Endothelial cell of umbilical vein (primary cell): ENCODE measurements around the gene TF. TPM values are rescaled to one million over a fixed set of nuclear protein-coding genes. Genes with fewer than 3 reads are reported as not detected.

Source experiments
- BruUV-seq: library from RNA; stranded (reverse); fragments of 400-500 nt; replicated peaks from 2 replicates; lab custom pipeline; 2021; lab: Mats Ljungman, UMichigan
- CTCF ChIA-PET: fragments of 300-600, 350-600 bp; sonication (Branson Sonifier 250); formaldehyde crosslinking; loops from one replicate; lab custom pipeline; 2021; ENCODE audit warnings: antibody characterized with exemption, inconsistent platforms; lab: Charles Lee
- POLR2A ChIA-PET: fragments of 300-600, 350-600 bp; sonication (Branson Sonifier 250); formaldehyde crosslinking; loops from one replicate; lab custom pipeline; 2021; ENCODE audit warnings: antibody characterized with exemption, inconsistent platforms; lab: Charles Lee
- DNase-seq: peaks from one replicate; pipeline ENCODE4 v3.0.0-alpha.2; 2011; ENCODE audit warnings: low read depth, low spot score
- FAIRE-seq: peaks from 2 replicates; lab custom pipeline; 2011; peaks lifted over from hg19 to GRCh38; lab: Jason Lieb, UNC
- H2AFZ ChIP-seq: 2 replicates; pipeline ENCODE4 v1.6.0; 2012; ENCODE audit warnings: low read depth, low read length, control low read depth, inconsistent platforms
- H3K27ac ChIP-seq: 2 replicates; pipeline ENCODE4 v1.5.1; 2011; ENCODE audit warnings: low read depth, mild to moderate bottlenecking, control low read depth, low read length, moderate library complexity; ENCODE audit not compliant: insufficient read depth
- H3K27me3 ChIP-seq, 2 experiments: 2 replicates each; pipeline versions ENCODE4 v1.6.0 to v1.6.1; 2011; ENCODE audit warnings: low read length in 2 of 2, mixed read lengths in 1 of 2; ENCODE audit not compliant: control insufficient read depth in 2 of 2, insufficient read depth in 2 of 2
- H3K36me3 ChIP-seq, 2 experiments: 2 replicates in 1 of 2; 3 replicates in 1 of 2; pipeline ENCODE4 v1.5.1; 2011; ENCODE audit warnings: low read length in 2 of 2, mild to moderate bottlenecking in 1 of 2, moderate library complexity in 1 of 2; ENCODE audit not compliant: control insufficient read depth in 2 of 2, insufficient read depth in 2 of 2; ENCODE audit errors: extremely low read depth in 1 of 2
- H3K4me1 ChIP-seq: 3 replicates; pipeline ENCODE4 v1.5.1; 2011; ENCODE audit warnings: mild to moderate bottlenecking, low read length; ENCODE audit not compliant: control insufficient read depth, insufficient read depth; ENCODE audit errors: extremely low read depth
- H3K4me2 ChIP-seq: 2 replicates; pipeline ENCODE4 v1.6.1; 2011; ENCODE audit warnings: low read length, control low read depth, mixed read lengths; ENCODE audit not compliant: insufficient read depth
- H3K4me3 ChIP-seq, 3 experiments: fragments of 200-600 bp in 1 of 3; sonication (generic), shearing (Covaris generic) in 1 of 3; replicated peaks in 1 of 3; 2 replicates each; pipeline ENCODE4 v1.5.1; 2011 to 2016; ENCODE audit warnings: control low read depth in 3 of 3, low read length in 3 of 3, mild to moderate bottlenecking in 2 of 3, inconsistent platforms in 1 of 3, low read depth in 1 of 3, moderate library complexity in 1 of 3; ENCODE audit not compliant: insufficient read depth in 1 of 3
- H3K79me2 ChIP-seq: 2 replicates; pipeline ENCODE4 v1.6.0; 2012; ENCODE audit warnings: low read length, inconsistent platforms; ENCODE audit not compliant: control insufficient read depth, insufficient read depth
- H3K9ac ChIP-seq: replicated peaks from 2 replicates; pipeline ENCODE3; 2011; ENCODE audit warnings: low read length, control low read depth; ENCODE audit not compliant: insufficient read depth; ENCODE audit errors: extremely low read depth
- H3K9me1 ChIP-seq: replicated peaks from 3 replicates; pipeline ENCODE4 v1.6.0; 2011; ENCODE audit warnings: mild to moderate bottlenecking, low read length; ENCODE audit not compliant: control insufficient read depth, insufficient read depth; ENCODE audit errors: extremely low read depth
- H3K9me3 ChIP-seq: replicated peaks from 2 replicates; pipeline ENCODE4 v1.5.1; 2012; ENCODE audit warnings: low read length, inconsistent platforms; ENCODE audit not compliant: control insufficient read depth, insufficient read depth
- H4K20me1 ChIP-seq: replicated peaks from 2 replicates; pipeline ENCODE3; 2011; ENCODE audit warnings: mild to moderate bottlenecking, low read length; ENCODE audit not compliant: control insufficient read depth, insufficient read depth; ENCODE audit errors: extremely low read depth
- CTCF ChIP-seq, 2 donors: IDR thresholded peaks; 1 replicate in 1 of 2; 2 replicates in 1 of 2; pipeline ENCODE4 v1.5.1; 2011; ENCODE audit warnings: low read length in 2 of 2, mild to moderate bottlenecking in 2 of 2, moderate library complexity in 2 of 2, control low read depth in 1 of 2, inconsistent platforms in 1 of 2, low read depth in 1 of 2; ENCODE audit not compliant: insufficient read depth in 1 of 2; ENCODE audit errors: extremely low read depth in 1 of 2
- EZH2 ChIP-seq: IDR thresholded peaks from 2 replicates; pipeline ENCODE4 v1.6.1; 2012; ENCODE audit warnings: borderline replicate concordance, low read depth, mild to moderate bottlenecking, moderate library complexity, low read length, inconsistent platforms; ENCODE audit not compliant: severe bottlenecking
- FOS ChIP-seq: IDR thresholded peaks from 2 replicates; pipeline ENCODE4 v1.6.1; 2011; ENCODE audit warnings: mild to moderate bottlenecking, low read length, moderate library complexity, borderline replicate concordance; ENCODE audit not compliant: insufficient read depth
- GATA2 ChIP-seq: IDR thresholded peaks from 2 replicates; pipeline ENCODE4 v1.7.0; 2011; ENCODE audit warnings: low read depth, mild to moderate bottlenecking, moderate library complexity, mixed read lengths, low read length; ENCODE audit not compliant: insufficient read length, insufficient read depth
- JUN ChIP-seq: IDR thresholded peaks from 2 replicates; pipeline ENCODE4 v1.6.1; 2011; ENCODE audit warnings: borderline replicate concordance, low read depth; ENCODE audit not compliant: insufficient read length, insufficient read depth
- MYC ChIP-seq: IDR thresholded peaks from one replicate; pipeline ENCODE4 v1.6.1; 2011; ENCODE audit warnings: mild to moderate bottlenecking, low read depth, low read length
- POLR2A ChIP-seq: IDR thresholded peaks from 2 replicates; pipeline ENCODE4 v1.6.1; 2012; ENCODE audit warnings: low read depth, mild to moderate bottlenecking, control low read depth, low read length
- POLR2AphosphoS5 ChIP-seq: IDR thresholded peaks from 2 replicates; pipeline ENCODE4 v1.6.1; 2012; ENCODE audit warnings: low read depth, mild to moderate bottlenecking, control low read depth, low read length, moderate library complexity; ENCODE audit not compliant: insufficient read depth
- dilution Hi-C: fragments of 300-500 bp; cut with MboI; formaldehyde crosslinking; loops from one replicate; pipeline ENCODE4 v1.15.0; 2019; ENCODE audit warnings: low sequenced_read_pairs; ENCODE audit not compliant: extremely low pct_ligation_motif_present
- intact Hi-C: fragments of 100-400 bp; cut with micrococcal nuclease; formaldehyde crosslinking; loops from one replicate; pipeline ENCODE4 v1.10.0; 2022
- polyA plus RNA-seq, 4 experiments: library from polyadenylated mRNA; depleted of rRNA in 3 of 4; stranded (reverse) in 3 of 4; unstranded in 1 of 4; fragments of >200 nt; gene quantifications; 2 replicates each; pipeline versions ENCODE4 v1.2.1 to v1.2.3, GENCODE V29; 2011 to 2012; ENCODE audit warnings: missing spikeins in 1 of 4
- total RNA-seq: library from RNA; stranded (reverse); gene quantifications from 2 replicates; pipeline ENCODE4 v1.2.3, GENCODE V29; 2021
- TF ChIP-seq, protein P1 (sequence below): IDR thresholded peaks from 2 replicates; pipeline ENCODE4 v1.6.1; 2011; ENCODE audit not compliant: insufficient read depth, insufficient read length

Gene TF
- total and polyA plus RNA-seq, 2 donors (not counting 3 experiments of a cell fraction or from before 2014, with no cell fraction given): 0.32 to 0.69 TPM

DNA sequence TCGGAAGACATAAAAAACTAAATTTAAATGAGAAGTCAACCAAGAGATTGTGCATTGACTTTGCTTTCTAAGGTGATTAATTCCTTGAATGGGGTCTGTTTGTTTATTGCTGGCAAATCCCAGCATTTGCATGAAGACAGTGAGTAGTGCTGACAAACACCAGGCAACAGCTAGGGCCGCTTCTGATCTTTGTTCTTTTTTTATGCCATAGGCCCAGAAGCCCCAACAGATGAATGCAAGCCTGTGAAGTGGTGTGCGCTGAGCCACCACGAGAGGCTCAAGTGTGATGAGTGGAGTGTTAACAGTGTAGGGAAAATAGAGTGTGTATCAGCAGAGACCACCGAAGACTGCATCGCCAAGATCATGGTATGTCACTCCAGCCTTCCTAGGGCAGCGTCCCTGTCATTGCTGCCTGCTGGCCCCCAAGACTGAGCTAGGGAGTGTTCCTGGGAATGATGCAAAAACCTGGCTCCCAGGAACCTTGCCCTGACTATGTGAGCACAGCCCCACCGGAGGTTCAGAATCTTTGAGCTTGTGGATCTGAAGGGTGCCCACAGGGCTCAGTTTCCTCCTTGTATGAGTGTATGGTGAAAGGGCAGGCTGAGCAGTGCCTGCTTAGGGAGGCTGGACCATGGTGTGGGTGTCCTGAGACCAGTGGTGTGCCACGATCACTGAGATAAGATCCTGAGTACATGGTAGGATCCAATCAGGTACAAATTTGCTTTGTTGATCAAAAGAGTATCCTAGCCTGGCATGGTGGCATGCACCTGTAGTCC is 13.0 kb downstream of the TF start:
- H4K20me1 ChIP-seq: no peaks in the 10 kb centered on the region
- ChIA-PET CTCF (no interaction called here), POLR2A (no interaction called here)
- dilution Hi-C loops (no loop called here), intact Hi-C loops (no loop called here)
- no peak overlapping the region for H3K4me3 ChIP-seq
- no TSS peak for BruUV-seq
- no peaks in the 10 kb centered on the region for H3K79me2 ChIP-seq
- TF ChIP-seq CTCF (IDR thresholded peaks at IDR 0.05; ENCODE audit: extremely low read depth in 1 of 2, insufficient read depth in 1 of 2, low read depth in 1 of 2, low read length in 2 of 2): no peak
- TF ChIP-seq FOS: no peak
- no peak for TF ChIP-seq POLR2A
- no peak for TF ChIP-seq GATA2
- TF ChIP-seq POLR2AphosphoS5: no peak
- TF ChIP-seq EZH2: no peak
- no peak for TF ChIP-seq MYC
- TF ChIP-seq, protein P1, sequence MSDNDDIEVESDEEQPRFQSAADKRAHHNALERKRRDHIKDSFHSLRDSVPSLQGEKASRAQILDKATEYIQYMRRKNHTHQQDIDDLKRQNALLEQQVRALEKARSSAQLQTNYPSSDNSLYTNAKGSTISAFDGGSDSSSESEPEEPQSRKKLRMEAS: no peak
- no peak for TF ChIP-seq JUN
- no peak overlapping the region for H3K4me2 ChIP-seq
- H3K27me3 ChIP-seq: peaks cover 0 to 6% of the 10 kb centered on the region in 2 experiments
- H3K36me3 ChIP-seq: no peaks in the 10 kb centered on the region
- no peaks in the 10 kb centered on the region for H3K4me1 ChIP-seq
- H3K9me3 ChIP-seq: no peaks in the 10 kb centered on the region
- H3K9ac ChIP-seq: no peak overlapping the region
- FAIRE-seq: no peak
- DNase-seq: no peak
- H2AFZ ChIP-seq: no peak overlapping the region
- no peak overlapping the region for H3K27ac ChIP-seq
- no peaks in the 10 kb centered on the region for H3K9me1 ChIP-seq
